Parathyroid adenoma (tissue), 2 donors: ENCODE results near the gene FASTKD3.

Experiments used
- H2AFZ ChIP-seq: fragments of 300-600 bp; sonication (generic); one replicate; pipeline ENCODE4 v1.7.0; 2017; ENCODE audit warnings: antibody characterized with exemption, mild to moderate bottlenecking
- H3K27ac ChIP-seq: fragments of 300-600 bp; sonication (generic); one replicate; pipeline ENCODE4 v1.7.0; 2017
- H3K27me3 ChIP-seq: fragments of 300-600 bp; sonication (generic); one replicate; pipeline ENCODE4 v1.7.0; 2017; ENCODE audit warnings: low read length; ENCODE audit not compliant: control insufficient read depth, insufficient read depth
- H3K36me3 ChIP-seq: fragments of 300-600 bp; sonication (generic); one replicate; pipeline ENCODE4 v1.7.0; 2017; ENCODE audit warnings: low read length; ENCODE audit not compliant: control insufficient read depth, insufficient read depth
- H3K4me1 ChIP-seq: fragments of 300-600 bp; sonication (generic); one replicate; pipeline ENCODE4 v1.7.0; 2017; ENCODE audit warnings: control low read depth
- H3K4me2 ChIP-seq: fragments of 300-600 bp; sonication (generic); one replicate; pipeline ENCODE4 v1.7.0; 2017; ENCODE audit warnings: low read length
- H3K4me3 ChIP-seq: fragments of 300-600 bp; sonication (generic); one replicate; pipeline ENCODE4 v1.7.0; 2017; ENCODE audit warnings: low read depth, low read length
- H3K79me2 ChIP-seq: fragments of 300-600 bp; sonication (generic); one replicate; pipeline ENCODE4 v1.7.0; 2017; ENCODE audit warnings: control low read depth
- H3K9ac ChIP-seq: fragments of 300-600 bp; sonication (generic); one replicate; pipeline ENCODE4 v1.7.0; 2017; ENCODE audit warnings: mild to moderate bottlenecking
- H3K9me3 ChIP-seq: fragments of 300-600 bp; sonication (generic); one replicate; pipeline ENCODE4 v1.7.0; 2017; ENCODE audit warnings: low read length; ENCODE audit not compliant: control insufficient read depth
- CTCF ChIP-seq: fragments of 300-600 bp; sonication (generic); IDR thresholded peaks from one replicate; pipeline ENCODE4 v1.7.0; 2017; ENCODE audit warnings: antibody characterized with exemption, mild to moderate bottlenecking
- donor health status: primary hyperparathyroidism.

The FASTKD3 gene

GRCh38 chr5:7902666-7903625 lies 34.1 kb upstream of the FASTKD3 start:
- no peak for TF ChIP-seq CTCF
- no peak overlapping the region for H3K4me2 ChIP-seq
- H3K36me3 ChIP-seq = no peaks in the 10 kb centered on the region
- H3K27me3 ChIP-seq = no peaks in the 10 kb centered on the region
- no peaks in the 10 kb centered on the region for H3K79me2 ChIP-seq
- no peak overlapping the region for H3K9ac ChIP-seq
- H3K4me3 ChIP-seq = no peak overlapping the region
- no peaks in the 10 kb centered on the region for H3K9me3 ChIP-seq
- H2AFZ ChIP-seq = no peak overlapping the region
- H3K27ac ChIP-seq = no peak overlapping the region
- no peaks in the 10 kb centered on the region for H3K4me1 ChIP-seq

GRCh38 chr5:7902201-7902600 lies 33.4 kb upstream of the FASTKD3 start:
- no peaks in the 10 kb centered on the region for H3K36me3 ChIP-seq
- no peak overlapping the region for H3K4me3 ChIP-seq
- no peak overlapping the region for H3K27ac ChIP-seq

GRCh38 chr5:7897014-7897600 lies 28.3 kb upstream of the FASTKD3 start:
- TF ChIP-seq CTCF = peak; percentile 18
- no peaks in the 10 kb centered on the region for H3K79me2 ChIP-seq

More at GRCh38 chr5:7902201-7902600, 33.4 kb upstream of the FASTKD3 start:
- no peaks in the 10 kb centered on the region for H3K4me1 ChIP-seq
- H3K9me3 ChIP-seq = no peaks in the 10 kb centered on the region
- H3K9ac ChIP-seq = no peak overlapping the region
- no peak overlapping the region for H2AFZ ChIP-seq
- no peak overlapping the region for H3K4me2 ChIP-seq
- H3K79me2 ChIP-seq = no peaks in the 10 kb centered on the region
- H3K27me3 ChIP-seq = no peaks in the 10 kb centered on the region
- no peak for TF ChIP-seq CTCF

GRCh38 chr5:7894860-7895259 lies 26.0 kb upstream of the FASTKD3 start:
- no peaks in the 10 kb centered on the region for H3K4me1 ChIP-seq
- H3K4me3 ChIP-seq = no peak overlapping the region
- H3K27me3 ChIP-seq = no peaks in the 10 kb centered on the region
- H3K79me2 ChIP-seq = no peaks in the 10 kb centered on the region
- no peaks in the 10 kb centered on the region for H3K9me3 ChIP-seq
- no peaks in the 10 kb centered on the region for H3K36me3 ChIP-seq
- no peak overlapping the region for H3K9ac ChIP-seq
- no peak for TF ChIP-seq CTCF
- H3K27ac ChIP-seq = no peak overlapping the region
- no peak overlapping the region for H3K4me2 ChIP-seq
- no peak overlapping the region for H2AFZ ChIP-seq

More at GRCh38 chr5:7897014-7897600, 28.3 kb upstream of the FASTKD3 start:
- H3K27me3 ChIP-seq = no peaks in the 10 kb centered on the region
- no peak overlapping the region for H2AFZ ChIP-seq
- no peak overlapping the region for H3K9ac ChIP-seq
- no peak overlapping the region for H3K4me3 ChIP-seq
- no peaks in the 10 kb centered on the region for H3K9me3 ChIP-seq
- no peak overlapping the region for H3K4me2 ChIP-seq
- no peak overlapping the region for H3K27ac ChIP-seq
- H3K4me1 ChIP-seq = no peaks in the 10 kb centered on the region
- no peaks in the 10 kb centered on the region for H3K36me3 ChIP-seq
